GM23338 (cell line): ENCODE results near the gene PCSK6.

Experiments
- CTCF ChIP-seq, 2 experiments: fragments of 200-600 bp in 1 of 2; sonication (generic) in 1 of 2; conservative IDR thresholded peaks; 2 replicates each; pipeline versions ENCODE4 v1.5.1 to v1.6.1; 2016 to 2017; ENCODE audit warnings: antibody characterized with exemption in 2 of 2, low read depth in 2 of 2, mild to moderate bottlenecking in 2 of 2, moderate library complexity in 1 of 2
- EZH2 ChIP-seq: fragments of 200-600 bp; sonication (generic); IDR thresholded peaks from one replicate; pipeline ENCODE4 v1.8.0; 2017; ENCODE audit warnings: antibody characterized with exemption, mild to moderate bottlenecking, low read depth; ENCODE audit not compliant: unreplicated experiment
- EZH2phosphoT487 ChIP-seq: fragments of 200-600 bp; sonication (generic); IDR thresholded peaks from one replicate; pipeline ENCODE4 v1.8.1; 2018; ENCODE audit warnings: antibody characterized with exemption; ENCODE audit not compliant: unreplicated experiment

DNA sequence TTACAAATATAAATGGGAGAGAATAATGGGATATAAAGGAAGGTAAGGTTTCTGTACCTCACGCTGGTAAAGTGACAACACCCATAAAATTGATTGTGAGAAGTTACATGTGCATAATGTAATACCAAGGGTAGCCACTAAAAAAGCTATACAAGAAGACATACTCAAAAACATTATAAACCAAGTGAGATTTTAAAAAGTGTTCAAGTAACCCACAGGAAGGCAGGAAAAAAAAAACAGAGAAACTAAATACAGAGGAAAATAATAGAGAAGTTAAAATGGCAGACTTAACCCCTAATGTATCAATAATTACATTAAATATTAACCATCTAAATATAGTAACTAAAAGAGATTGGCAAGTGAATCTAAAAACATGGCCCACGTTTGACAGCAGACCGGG lies 76.3 kb downstream of the PCSK6 start:
- no peak for TF ChIP-seq CTCF (conservative IDR thresholded peaks at IDR 0.05; ENCODE audit: low read depth in 2 of 2)
- TF ChIP-seq EZH2: no peak
- no peak for TF ChIP-seq EZH2phosphoT487
